Measurements from ENCODE around the gene GABRR3.

- TF ChIP-seq POLR2AphosphoS5 (IDR thresholded peaks at IDR 0.05) = no peak
- no peak for TF ChIP-seq CTCF (IDR thresholded peaks at IDR 0.05 in 8 of 11, conservative IDR thresholded peaks at IDR 0.05 in 3 of 11)
Measured at GRCh38 chr3:98002717-98003116, 32.4 kb downstream of the GABRR3 start.

Data from spleen (tissue), 7 donors.